Nephron progenitor cell (in vitro differentiated cells): Measurements from ENCODE around the gene CFAP58.

Experiments
- DNase-seq: peaks from one replicate; pipeline ENCODE4 v3.0.0; 2021
- H3K27ac Mint-ChIP-seq: 2 replicates; pipeline ENCODE4 v1.8.0; 2021; ENCODE audit warnings: mild to moderate bottlenecking, moderate library complexity, mixed read lengths
- H3K27me3 Mint-ChIP-seq: 2 replicates; pipeline ENCODE4 v1.8.0; 2021; ENCODE audit warnings: mild to moderate bottlenecking, low read depth, mixed read lengths; ENCODE audit not compliant: poor library complexity
- H3K36me3 Mint-ChIP-seq: 2 replicates; pipeline ENCODE4 v1.8.0; 2021; ENCODE audit warnings: low read depth, mixed read lengths
- H3K4me1 Mint-ChIP-seq: 2 replicates; pipeline ENCODE4 v1.8.0; 2021; ENCODE audit warnings: mixed read lengths
- H3K4me3 Mint-ChIP-seq: 2 replicates; pipeline ENCODE4 v1.8.0; 2021; ENCODE audit warnings: mild to moderate bottlenecking, moderate library complexity, mixed read lengths
- H3K9me3 Mint-ChIP-seq: 2 replicates; pipeline ENCODE4 v1.8.0; 2021; ENCODE audit warnings: mild to moderate bottlenecking, moderate library complexity, mixed read lengths
- CTCF ChIP-seq: fragments of 200-600 bp; sonication (generic); IDR thresholded peaks from 2 replicates; pipeline ENCODE4 v1.5.0; 2021; ENCODE audit warnings: antibody characterized with exemption

The CFAP58 gene

DNA sequence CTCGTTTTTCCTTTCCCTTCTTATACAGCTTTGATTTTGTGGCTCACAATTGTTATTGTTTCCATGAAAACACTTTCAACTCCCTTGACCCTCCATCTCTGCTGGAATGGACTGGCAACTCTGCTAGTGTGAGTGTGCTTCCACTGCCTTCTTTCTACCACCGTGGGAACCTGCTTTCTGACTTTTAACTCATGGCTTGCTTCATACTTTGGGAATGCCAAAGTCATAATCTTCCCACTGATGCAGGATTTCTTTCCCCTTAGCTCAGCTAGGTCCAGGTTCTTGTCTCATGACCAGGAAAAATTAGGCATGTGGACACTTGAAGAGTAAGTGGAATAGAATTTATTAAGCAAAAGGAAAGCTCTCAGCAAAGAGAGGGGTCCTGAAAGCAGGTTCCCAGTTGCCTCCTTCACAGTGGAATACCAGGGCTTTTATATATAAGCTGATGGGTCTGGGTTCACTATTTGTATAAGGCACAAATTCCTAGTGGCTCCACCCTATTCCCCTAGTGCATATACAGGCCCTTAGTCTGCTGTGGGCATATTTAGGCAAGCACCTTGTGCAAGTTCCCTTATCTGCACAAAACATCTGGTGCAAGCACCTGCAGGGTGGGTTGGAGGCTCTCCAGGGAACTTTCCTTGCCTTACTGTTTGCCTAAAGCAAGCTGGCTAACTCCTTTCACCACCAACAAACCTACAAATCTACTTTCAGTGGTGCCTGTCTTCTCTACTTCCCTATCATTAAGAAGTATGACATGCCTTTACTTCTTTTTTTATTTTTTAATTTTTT, 119.5 kb downstream of the CFAP58 start:
- no peak overlapping the region for H3K4me3 Mint-ChIP-seq

GRCh38 chr10:104478380-104478779, 124.7 kb downstream of the CFAP58 start:
- no peaks in the 10 kb centered on the region for H3K4me1 Mint-ChIP-seq
- peaks cover 7% of the 10 kb centered on the region for H3K27me3 Mint-ChIP-seq
- no peaks in the 10 kb centered on the region for H3K36me3 Mint-ChIP-seq
- no peak overlapping the region for H3K4me3 Mint-ChIP-seq
- H3K27ac Mint-ChIP-seq = no peak overlapping the region
- no peaks in the 10 kb centered on the region for H3K9me3 Mint-ChIP-seq
- no peak for TF ChIP-seq CTCF
- no peak for DNase-seq

More for the DNA sequence above, 119.5 kb downstream of the CFAP58 start:
- TF ChIP-seq CTCF = no peak
- Mint-ChIP-seq H3K36me3 (no peaks in the 10 kb centered on the region), H3K9me3 (no peaks in the 10 kb centered on the region), H3K4me1 (no peaks in the 10 kb centered on the region), H3K27ac (no peak overlapping the region), H3K27me3 (no peaks in the 10 kb centered on the region)
- no peak for DNase-seq

GRCh38 chr10:104479906-104480593, 126.4 kb downstream of the CFAP58 start:
- Mint-ChIP-seq H3K9me3 (no peaks in the 10 kb centered on the region), H3K4me3 (no peak overlapping the region), H3K27ac (no peak overlapping the region), H3K4me1 (no peaks in the 10 kb centered on the region), H3K27me3 (peaks cover 7% of the 10 kb centered on the region), H3K36me3 (no peaks in the 10 kb centered on the region)
- DNase-seq = no peak
- TF ChIP-seq CTCF = no peak

DNA sequence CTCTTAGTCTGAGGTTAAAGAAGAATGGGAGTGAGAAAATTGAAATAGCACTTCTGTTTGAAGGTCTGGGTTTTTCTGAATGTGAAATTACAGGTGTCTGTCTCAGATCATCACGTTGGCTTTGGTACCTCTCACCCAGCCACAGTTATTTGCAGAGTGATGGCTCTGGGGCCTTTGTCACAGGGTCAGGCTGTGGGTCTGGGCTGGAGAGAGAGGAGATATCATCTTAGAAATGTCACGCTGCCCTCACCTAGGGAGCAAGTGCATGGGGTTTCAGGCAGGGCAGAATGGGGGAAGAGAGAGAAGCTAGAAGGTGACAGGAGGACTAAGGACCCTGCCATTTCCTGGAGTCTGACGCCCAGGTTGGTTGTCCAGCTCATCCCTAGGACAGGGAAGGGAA, 127.2 kb downstream of the CFAP58 start:
- H3K36me3 Mint-ChIP-seq = no peaks in the 10 kb centered on the region
- H3K9me3 Mint-ChIP-seq = no peaks in the 10 kb centered on the region
- no peak for TF ChIP-seq CTCF
- peaks cover 7% of the 10 kb centered on the region for H3K27me3 Mint-ChIP-seq
- no peaks in the 10 kb centered on the region for H3K4me1 Mint-ChIP-seq
- DNase-seq = no peak
- no peak overlapping the region for H3K27ac Mint-ChIP-seq
- no peak overlapping the region for H3K4me3 Mint-ChIP-seq

DNA sequence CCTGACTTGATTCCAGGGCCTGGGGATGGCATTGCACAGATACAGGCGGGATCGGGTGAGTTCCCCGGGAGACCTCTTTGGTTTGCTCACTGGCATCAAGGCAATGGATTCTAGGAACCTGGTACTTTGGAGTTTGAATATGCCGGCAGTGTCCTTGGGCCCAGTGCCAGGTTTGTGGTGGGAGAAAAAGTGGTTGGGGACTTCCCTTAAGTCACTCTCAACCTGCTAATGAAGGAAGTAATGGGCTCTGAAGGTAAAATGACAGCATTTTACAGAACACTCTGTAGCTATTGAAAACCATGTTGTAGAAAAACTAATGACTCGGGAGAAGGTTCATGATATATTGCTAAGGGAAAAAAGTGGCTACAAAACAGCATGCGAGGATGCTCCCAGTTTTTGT, 129.9 kb downstream of the CFAP58 start:
- Mint-ChIP-seq H3K27ac (no peak overlapping the region), H3K9me3 (no peaks in the 10 kb centered on the region), H3K4me1 (peaks cover 8% of the 10 kb centered on the region), H3K4me3 (no peak overlapping the region), H3K36me3 (no peaks in the 10 kb centered on the region), H3K27me3 (peaks cover 7% of the 10 kb centered on the region)
- TF ChIP-seq CTCF = no peak
- no peak for DNase-seq
